GM11168 (cell line): ENCODE results near the gene KRT14.
"Not testable (repeated sequence)": the region's sequence is repeated elsewhere in the genome, so short reads cannot be mapped to it uniquely, and the experiment has no call there.

ENCODE experiments used
- in situ Hi-C: fragments of 300-500 bp; cut with MboI; formaldehyde crosslinking; loops from one replicate; pipeline ENCODE4 v1.12.0; 2022; ENCODE audit warnings: low sequenced_read_pairs; ENCODE audit not compliant: unreplicated experiment

KRT14 gene

DNA sequence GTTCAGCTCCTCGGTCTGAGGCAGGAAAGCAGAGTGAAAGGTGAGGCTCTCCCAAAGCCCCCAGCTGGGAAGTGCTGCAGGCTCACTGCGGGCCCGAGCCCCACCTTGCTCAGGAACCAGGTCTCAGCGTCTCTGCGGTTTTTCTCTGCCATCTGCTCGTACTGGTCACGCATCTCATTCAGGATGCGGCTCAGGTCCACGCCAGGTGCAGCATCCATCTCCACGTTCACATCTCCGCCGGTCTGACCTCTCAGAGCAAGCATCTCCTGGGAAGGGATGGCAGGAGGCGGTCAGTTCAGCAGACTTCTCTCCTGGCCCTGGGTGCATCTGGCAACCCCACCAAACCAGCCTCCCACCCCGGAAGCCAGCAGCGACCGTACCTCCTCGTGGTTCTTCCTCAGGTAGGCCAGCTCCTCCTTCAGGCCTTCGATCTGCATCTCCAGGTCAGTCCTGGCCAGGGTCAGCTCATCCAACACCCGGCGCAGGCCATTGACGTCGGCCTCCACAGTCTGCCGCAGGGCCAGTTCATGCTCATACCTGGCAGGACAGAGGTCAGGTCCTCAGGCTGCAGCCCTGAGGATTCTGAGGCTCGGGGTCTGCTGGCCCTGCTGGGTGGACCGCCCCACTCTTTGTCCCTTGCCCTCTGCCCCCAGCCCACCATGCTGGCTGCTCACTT lies 24.4 kb upstream of the KRT14 start:
- in situ Hi-C loops, result no loop called here

DNA sequence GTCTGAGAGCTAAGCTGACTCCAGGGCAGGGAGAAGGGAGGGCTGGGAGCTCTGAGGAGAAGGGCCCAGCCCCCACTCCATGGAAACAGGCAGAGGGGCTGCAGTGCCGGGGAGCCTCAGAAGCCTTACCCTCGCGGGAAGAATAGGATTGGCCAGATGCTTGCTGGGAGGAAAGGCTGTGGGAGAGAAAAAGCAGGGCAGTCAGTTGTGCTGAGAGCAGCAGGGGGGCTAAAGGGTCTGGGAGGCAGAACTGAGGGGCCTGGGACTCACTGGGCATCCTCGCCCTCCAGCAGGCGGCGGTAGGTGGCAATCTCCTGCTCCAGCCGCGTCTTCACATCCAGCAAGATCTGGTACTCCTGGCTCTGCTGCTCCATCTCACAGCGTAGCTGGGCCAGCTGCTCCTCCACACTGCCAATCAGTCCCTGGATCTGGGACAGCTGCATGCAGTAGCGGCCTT lies 23.4 kb upstream of the KRT14 start:
- in situ Hi-C loops, result not testable (repeated sequence)

DNA sequence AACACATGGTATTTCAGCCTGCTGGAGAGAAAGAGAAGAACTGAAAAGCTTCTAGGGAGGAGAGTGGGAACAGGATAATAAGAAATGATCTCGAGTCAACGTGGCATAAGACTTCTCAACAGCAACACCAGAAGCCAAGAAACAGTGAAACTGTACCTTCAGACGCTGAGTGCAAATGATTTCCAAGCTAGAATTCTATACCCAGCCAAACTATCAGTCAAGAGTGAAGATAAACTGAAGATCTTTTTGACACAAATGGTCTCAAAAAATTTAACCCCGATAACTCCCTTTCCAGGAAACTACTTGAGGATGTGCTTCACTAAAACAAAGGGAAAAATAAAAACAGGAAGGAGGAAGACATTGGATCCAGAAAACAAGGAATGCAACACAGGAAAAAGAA lies 20.2 kb upstream of the KRT14 start:
- in situ Hi-C loops, result not testable (repeated sequence)

DNA sequence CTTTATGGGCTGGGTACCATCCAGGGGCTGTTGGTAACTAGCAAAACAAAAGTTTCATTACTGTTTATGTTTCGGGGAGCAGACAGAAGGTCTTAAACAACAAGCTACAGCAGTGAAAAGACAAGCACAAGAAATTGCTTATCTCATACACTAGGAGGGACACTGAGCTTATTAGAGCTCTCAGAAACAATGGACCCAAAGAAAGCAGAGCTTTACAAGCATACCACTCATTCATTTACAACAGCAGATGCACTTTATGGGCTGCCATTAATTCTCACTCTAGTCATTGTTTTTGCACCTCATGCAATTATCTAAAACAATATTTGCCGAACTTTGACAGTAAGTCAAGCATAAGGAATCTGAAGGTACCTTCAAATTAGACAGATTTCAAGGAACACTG lies 15.8 kb upstream of the KRT14 start:
- in situ Hi-C loops, result no loop called here

DNA sequence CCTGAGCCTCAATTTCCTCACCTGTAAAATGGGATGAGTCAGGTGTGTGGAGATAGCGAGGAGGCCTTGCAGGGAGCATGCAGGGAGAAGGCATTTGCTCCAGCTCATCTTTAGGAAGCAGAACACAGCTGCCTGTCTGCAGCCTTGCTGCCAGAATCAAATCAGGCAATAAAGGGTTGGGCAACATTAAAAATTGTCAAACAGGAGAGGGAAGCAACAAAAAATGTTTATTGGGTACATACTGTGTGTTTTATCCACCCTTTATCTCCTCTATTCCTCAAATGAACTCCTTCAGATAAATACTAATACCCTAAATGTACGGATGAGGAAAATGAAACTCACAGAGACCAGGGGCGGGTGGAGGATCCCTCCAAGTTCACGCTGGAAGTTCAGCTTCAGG lies 13.6 kb upstream of the KRT14 start:
- in situ Hi-C loops, result no loop called here

DNA sequence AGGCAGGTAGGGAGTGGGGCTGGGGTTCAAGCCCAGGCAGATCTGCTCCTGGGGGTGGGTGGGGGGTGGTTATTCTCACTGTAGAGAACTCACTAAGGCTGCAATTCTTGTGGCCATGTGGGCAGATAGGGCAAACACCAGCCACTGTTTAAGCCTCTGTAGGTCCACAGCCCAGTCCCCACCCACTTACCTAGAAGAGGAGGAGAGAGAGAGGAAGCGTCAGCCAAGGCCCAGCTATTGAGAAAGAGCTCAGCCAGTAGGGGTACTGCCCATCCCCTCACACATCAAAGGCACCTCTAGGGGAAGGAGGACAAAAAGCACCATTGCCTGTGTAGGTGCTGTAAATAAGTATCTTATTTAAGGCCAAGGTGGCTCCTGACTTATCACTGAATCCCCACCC lies 13.0 kb upstream of the KRT14 start:
- in situ Hi-C loops, result no loop called here

DNA sequence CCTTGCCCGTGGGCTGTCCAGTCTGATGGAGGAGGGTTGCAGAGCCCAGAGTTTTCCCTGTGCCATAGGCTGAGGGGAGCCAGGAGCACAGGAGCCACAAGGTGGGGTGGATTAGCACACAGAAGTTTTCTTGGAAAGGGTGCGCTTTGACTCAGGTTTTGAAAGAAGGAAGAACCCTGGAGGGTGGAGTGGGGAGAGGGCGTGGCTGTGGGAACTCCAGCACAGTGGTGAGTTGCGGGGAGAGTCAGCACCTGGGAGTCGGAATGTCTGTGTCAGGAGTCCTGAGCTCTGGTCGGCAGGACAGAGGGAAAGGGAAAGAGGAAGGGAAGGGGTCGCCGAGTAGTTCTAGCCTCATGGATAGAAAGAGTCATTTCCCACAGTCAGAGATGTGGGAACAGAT lies 8.9 kb upstream of the KRT14 start:
- in situ Hi-C loops, result no loop called here

DNA sequence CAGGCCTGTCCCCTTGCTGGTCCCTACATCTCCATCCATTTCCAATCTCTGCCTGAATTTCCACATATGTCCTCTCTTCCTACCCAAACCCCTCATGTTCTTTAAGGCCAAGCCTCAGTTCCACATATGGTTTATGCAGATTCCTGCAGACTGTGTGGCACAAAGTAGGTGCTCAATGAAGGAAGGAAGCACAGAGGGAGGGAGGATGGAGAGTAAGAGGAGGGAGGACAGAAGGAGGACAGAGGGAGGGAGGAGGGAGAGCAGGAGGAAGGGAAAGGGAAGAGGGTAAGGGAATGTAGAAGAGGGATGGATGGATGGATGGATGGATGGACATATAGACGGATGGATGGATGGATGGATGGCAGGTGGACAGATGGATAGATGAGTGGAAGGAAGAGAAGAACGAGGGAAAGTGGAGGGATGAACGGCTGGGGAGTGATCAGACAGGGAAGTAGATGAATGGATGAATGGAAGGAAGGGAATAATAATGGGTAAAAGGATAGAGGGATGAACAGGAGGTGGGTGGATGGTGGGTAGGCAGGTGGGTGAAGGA lies 7.7 kb upstream of the KRT14 start:
- in situ Hi-C loops, result no loop called here

DNA sequence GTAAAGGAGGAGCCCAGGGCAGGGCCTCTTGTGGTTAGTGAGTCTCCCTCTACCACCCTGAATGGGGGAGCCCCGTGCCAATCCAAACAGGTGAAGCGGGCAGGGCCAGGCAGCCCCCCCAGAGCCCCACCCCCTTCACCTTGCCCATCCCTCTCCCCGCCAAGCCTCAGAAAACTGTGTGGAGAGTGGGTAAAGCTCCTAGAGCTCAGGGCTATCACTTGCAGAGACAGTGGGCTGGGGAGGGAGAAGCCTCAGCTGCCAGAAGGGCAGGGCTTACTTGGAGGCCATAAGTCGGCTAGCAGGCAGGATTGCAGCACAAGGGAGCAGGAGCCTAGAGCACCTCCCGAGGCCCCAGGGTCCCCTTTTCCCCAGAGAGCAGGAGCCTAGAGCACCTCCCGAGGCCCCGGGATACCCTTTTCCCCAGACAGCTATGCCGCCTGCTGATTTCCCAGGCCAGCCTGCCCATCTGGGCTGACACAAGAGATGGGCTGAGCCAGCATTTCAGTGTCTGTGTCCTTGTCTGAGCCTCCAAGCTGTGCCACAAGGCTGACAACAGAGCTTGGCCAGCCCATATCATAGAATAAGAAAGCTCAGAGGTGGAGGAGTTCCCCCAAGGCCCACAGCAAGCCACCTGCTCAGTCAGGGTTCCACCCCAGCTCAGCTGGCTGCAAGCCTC lies 6.7 kb upstream of the KRT14 start:
- in situ Hi-C loops, result no loop called here

DNA sequence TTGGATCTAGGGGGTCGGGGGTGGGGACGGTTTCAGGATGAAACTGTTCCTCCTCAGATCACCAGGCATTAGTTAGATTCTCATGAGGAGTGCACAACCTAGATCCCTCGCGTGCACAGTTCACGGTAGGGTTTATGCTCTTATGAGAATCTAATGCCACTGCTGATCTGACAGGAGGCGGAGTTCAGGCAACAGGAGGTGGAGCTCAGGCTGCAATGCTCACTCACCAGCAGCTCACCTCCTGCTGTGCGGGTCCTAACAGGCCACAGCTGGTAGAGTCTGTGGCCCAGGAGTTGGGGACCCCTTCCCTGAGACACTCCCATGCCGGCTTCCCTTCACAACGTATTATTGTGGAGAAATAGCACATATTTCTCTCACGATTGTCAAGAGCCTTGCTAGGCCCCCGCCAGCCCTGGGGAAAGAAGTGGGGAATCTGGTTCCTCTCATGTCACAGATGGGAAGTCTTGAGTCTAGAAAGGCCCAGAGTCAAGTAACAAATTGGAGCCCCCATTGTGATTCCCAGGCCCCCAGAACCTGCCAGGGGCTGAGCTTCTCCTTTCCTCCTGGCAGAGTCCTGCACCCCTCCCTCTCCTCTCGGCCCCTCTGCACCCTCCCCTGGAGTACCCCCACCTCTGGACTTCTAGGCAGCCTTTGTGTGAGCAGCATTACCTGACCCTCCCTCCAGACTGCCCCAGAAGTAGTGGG lies 6.1 kb upstream of the KRT14 start:
- in situ Hi-C loops, result no loop called here

DNA sequence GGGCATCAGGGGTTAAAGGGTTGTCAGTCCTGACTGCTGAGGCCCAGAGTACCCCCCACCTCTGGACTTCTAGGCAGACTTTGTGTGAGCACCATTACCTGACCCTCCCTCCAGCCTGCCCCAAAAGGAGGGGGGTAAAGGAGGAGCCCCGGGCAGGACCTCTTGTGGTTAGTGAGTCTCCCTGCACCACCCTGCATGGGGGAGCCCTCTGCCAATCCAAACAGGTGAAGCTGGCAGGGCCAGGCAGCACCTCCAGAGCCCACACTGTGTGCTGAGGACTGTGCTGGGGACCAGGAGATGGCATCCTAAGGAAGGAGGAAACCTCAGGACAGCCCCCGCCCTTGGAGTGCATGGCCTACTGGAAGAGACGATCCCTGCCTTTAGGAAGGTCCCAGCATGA lies 2.6 kb upstream of the KRT14 start:
- in situ Hi-C loops, result no loop called here

DNA sequence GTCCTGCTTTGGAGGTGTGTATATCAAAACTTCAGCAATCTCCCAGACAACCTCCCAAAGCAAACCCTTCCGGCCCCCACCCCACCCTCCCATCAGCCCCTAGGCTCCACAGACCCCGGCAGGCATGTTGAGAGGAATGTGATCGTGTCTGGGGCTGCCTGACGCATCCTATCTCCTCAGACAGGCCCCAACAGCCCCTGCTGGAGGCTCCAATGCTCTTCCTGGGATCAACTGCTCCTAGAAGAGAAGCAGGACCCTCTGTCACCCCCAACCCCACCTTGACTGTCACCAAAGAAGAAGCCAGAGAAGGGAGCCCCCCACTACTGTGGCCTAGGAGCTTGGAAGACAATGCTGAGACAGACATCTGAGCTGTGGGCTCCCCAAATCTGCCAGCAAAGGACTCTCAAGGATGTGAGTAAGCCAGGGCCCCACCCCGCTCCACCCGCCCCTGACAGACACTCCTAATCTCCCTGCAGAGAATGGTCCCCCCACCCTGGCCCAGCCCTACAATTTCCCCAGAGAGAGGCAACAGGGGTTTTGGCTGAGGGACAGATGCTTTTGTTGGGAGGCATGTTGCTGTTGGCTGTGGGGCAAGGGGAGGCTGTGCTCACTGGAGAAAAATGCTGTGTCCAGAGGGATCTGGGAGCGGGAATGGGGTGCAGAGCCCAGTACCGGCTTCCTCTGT lies 1.6 kb upstream of the KRT14 start:
- in situ Hi-C loops, result no loop called here

DNA sequence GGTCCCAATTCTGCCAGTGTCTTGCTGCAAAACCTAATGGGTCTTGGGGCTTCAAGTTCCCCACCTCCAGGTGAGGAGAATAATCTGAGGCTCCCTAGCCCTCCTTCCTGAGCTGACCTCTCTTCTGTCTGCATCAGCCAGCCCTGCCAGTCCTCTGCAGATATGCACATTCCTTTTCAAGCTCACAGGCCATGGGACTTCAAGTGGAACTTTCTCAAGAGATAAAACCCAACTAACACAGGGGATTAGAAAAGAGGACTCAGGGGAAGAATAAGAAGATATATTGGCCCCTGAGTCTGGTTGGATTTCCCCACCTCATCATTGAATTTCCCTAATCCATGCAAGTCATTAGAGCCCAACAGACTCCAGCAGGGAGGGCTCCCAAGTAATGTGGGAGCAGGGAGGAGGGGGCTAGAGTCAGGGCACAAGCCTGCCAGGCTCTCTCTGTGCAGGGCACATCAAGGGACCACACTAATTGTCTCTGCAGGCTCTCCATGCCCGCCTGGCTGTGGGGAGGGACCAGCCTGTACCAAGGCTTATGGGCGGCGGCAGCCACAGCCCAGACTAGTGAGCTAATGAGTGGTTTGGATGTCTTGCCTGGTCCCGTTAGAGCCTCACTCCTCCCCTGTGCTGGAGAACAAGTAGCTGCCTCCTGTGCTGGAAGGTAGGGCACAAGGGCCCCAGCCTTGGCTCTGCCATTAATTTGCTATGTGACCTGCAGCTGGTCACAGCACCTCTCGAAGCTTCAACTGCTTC lies 1.2 kb downstream of the KRT14 start:
- in situ Hi-C loops, result no loop called here

DNA sequence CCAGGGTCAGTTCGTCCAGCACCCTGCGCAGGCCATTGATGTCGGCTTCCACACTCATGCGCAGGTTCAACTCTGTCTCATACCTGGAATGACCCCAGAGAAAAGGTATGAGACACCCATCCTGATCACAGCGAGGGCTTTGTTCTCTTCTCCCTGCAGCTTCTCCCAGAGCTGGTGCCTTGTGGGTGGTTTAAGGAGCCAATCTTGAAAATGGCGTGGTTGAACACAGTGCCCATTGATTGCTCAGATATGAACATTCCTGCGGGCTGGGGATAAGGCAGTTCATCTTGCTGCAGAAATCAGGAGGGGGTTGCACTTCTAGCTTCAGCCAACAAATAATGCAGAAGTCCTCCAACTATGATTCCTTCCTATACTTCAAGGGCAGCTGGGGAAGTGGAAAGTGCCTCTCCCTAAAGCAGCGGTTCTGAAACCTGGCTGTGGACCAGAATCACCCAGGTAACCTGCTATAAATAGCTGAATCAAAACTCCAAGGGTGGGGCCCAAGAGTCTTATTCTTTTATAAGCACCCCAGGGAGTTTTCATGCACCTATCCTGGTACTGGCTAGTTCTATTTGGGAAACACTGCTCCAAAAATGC lies 2.3 kb downstream of the KRT14 start:
- in situ Hi-C loops, result not testable (repeated sequence)

DNA sequence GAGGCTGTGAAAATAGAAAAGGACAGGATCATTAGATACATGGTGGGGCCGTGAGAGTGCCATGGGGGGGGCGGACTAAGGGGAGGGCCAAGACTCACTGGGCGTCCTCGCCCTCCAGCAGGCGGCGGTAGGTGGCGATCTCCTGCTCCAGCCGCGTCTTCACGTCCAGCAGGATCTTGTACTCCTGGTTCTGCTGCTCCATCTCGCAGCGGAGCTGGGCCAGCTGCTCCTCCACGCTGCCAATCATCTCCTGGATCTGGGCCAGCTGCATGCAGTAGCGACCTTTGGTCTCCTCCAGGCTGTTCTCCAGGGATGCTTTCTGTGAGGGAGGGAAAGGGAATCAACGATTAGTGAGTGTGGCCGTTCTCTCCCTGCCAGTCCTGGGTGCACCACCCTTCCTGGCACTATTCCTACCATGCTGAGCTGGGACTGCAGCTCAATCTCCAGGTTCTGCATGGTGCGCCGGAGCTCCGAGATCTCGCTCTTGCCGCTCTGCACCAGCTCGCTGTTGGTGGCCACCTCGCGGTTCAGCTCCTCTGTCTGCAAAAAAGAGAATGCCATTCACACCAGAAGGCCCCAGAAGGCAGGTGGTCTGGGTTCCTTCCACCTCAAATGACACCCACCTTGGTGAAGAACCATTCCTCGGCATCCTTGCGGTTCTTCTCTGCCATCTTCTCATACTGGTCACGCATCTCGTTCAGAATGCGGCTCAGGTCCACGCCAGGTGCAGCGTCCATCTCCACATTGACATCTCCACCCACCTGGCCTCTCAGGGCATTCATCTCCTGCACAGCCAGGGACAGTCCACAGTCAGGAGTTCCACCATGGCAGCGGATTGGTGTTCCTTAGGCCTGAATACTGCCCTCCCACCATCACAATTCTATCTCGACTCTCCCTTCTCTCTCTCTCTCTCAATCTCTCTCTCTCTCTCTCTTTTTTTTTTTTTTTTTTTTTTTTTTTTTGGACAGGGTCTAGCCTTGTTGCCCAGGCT lies 3.3 kb downstream of the KRT14 start:
- in situ Hi-C loops, result no loop called here

DNA sequence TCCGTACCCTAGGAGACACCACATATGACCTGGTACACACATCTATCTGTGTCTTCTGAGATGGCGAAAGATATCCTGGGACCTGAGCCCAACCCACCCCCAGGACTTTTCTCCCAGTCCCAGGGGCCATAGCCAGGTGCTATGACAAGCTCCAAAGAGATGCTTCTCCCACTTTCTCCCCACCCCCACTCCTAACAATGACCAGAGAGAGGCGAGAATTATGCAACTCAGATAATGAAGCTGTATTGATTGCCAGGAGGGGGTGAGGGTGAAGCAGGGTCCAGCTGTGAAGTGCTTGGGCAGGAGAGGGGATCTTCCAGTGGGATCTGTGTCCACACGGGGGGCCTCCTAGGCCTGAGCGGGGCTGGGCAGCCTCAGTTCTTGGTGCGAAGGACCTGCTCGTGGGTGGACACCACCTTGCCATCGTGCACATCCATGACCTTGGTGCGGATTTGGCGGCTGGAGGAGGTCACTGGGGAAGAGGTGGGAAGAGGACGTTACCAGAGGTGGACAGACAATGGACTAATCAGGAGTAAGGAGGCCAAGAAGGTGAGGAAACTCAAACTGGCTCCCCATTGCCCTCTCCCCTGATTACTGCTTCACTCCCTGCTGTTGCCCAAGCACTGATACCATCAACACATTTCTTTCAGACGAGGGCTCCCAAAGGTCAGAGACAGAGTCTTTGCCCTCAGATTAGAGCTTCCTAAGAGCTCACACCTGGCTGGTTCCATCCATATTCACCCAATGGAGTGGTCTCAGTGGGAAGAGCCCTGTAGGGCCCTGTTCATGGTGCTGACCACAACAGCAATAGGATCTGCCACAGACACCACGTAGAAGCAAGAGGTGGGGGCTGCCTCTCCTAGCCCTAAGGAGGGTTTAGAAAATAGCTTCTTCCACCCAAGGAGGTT lies 4.4 kb downstream of the KRT14 start:
- in situ Hi-C loops, result not testable (repeated sequence)

DNA sequence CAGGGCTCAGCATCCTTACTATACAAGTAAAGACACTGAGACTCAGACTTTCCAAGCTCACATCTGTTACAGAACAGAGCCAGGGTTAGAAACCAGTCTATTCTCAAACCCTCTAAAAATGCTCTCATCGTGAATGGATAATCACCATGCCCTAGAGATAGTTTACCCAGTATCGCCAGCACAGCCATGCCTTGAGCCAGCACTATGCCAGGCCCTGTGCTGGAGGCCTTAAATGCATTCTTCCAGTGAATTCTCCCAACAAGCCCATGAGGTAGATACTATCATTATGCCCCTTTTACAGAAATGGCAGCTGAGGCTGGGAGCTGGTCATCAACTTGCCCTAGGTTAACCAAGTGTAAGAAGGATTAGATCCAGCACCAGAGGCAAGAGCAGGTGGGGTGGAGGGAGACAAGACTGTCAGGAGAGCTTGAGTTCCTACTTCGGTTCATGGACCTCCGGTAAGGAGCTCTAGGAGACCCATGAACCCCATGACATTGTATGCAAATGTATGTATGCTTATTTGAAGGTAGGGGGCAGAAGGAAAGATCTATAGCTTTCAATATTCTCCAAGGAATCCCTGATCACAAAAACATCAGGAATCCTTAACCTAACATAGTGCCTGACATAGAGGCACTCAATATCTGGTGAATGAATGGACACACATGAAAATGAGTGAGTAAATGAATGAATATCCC lies 5.2 kb downstream of the KRT14 start:
- in situ Hi-C loops, result no loop called here
